ENCODE data around the gene CBX4. TPM values are rescaled to one million over a fixed set of nuclear protein-coding genes. Genes with fewer than 3 reads are reported as not detected.

The CBX4 gene
- total RNA-seq, 2 experiments from 2014 or later: 50.3 to 57.2 TPM

- CTCF ChIA-PET: interaction anchor here (2.2 to 10.5 kb wide), 3 partner anchors 9 to 35 kb away, joined by 5 to 94 read pairs (median 33); partner anchors contain the start of genes CBX4 and CBX8
- ATAC-seq (no peak), DNase-seq (no peak)
- Mint-ChIP-seq H3K27ac (no peak overlapping the region), H3K4me1 (ENCODE audit: low read depth) (peaks cover 52% of the 10 kb centered on the region), H3K36me3 (ENCODE audit: low read depth) (peaks cover 3% of the 10 kb centered on the region), H3K4me3 (no peak overlapping the region), H3K27me3 (ENCODE audit: low read depth) (peaks cover 75% of the 10 kb centered on the region), H3K9me3 (ENCODE audit: insufficient read depth) (no peaks in the 10 kb centered on the region)
- POLR2A ChIA-PET: no interaction called here
Measured at GRCh38 chr17:79806446-79806760, 32.8 kb downstream of the CBX4 start.

DNA sequence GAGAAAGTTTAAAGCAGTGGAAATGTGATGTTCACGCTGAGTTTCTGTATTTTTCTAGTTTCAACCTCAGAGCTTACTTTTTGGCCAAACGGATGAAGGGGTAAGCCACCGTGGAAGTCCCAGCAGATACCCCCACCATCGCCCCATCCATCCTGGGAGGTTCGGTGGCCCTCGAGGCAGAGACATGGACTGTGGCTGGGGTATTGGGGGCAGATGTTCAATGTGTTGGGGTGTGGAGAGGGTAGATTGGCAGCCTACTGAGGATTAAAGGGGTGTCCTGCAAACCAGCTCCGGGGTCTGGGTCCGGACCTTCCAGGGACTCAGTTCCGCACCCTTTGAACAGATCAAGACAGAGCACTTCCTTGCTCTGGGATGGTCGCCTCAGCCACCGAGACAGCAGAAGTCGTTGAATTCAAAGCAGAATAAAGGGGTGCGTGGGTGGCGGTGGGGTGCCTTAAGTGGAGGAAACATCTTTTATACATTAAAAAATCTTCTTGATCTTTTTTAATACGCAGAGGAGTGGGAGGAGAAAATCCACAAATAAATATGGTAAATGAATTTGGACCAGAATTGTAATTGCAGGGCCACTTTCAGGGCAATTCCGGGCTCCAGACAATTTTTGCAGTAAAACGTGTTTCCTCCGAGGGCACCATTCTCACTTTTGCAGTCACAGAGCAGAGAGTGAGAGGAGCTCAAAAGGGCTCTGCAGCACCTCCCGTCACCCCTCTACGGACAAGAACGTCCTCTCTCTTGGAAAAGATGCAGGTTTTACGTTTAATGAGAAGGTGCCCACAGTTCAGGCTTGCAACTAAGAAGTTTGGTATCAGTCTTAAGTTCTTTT is 34.2 kb downstream of the CBX4 start:
- peaks cover 3% of the 10 kb centered on the region for H3K36me3 Mint-ChIP-seq (ENCODE audit: low read depth)
- H3K9me3 Mint-ChIP-seq (ENCODE audit: insufficient read depth): no peaks in the 10 kb centered on the region
- no peak for DNase-seq
- H3K27me3 Mint-ChIP-seq (ENCODE audit: low read depth): peaks cover 76% of the 10 kb centered on the region
- peak overlapping the region; percentile 73 for H3K27ac Mint-ChIP-seq
- peaks cover 52% of the 10 kb centered on the region for H3K4me1 Mint-ChIP-seq (ENCODE audit: low read depth)
- ATAC-seq: no peak
- ChIA-PET POLR2A (interaction anchor here (0.6 to 2.8 kb wide), 4 partner anchors 8 to 35 kb away, joined by 3 to 13 read pairs (median 4); partner anchors contain the start of genes CBX4 and CBX8), CTCF (interaction anchor here (1.0 to 10.5 kb wide), 6 partner anchors 8 to 165 kb away, joined by 3 to 94 read pairs (median 7); partner anchors contain the start of genes CBX4 and CBX8)
- peak overlapping the region; percentile 63 for H3K4me3 Mint-ChIP-seq

GRCh38 chr17:79803997-79804855 is 35.0 kb downstream of the CBX4 start:
- H3K9me3 Mint-ChIP-seq (ENCODE audit: insufficient read depth): no peaks in the 10 kb centered on the region
- peak overlapping the region; percentile 73 for H3K27ac Mint-ChIP-seq
- H3K36me3 Mint-ChIP-seq (ENCODE audit: low read depth): peaks cover 6% of the 10 kb centered on the region
- ATAC-seq (peak; percentile 43), DNase-seq (peak; percentile 67)
- H3K4me3 Mint-ChIP-seq: peak overlapping the region; percentile 63
- H3K4me1 Mint-ChIP-seq (ENCODE audit: low read depth): peaks cover 56% of the 10 kb centered on the region
- ChIA-PET POLR2A (interaction anchor here (0.6 to 2.8 kb wide), 5 partner anchors 8 to 361 kb away, joined by 3 to 13 read pairs (median 4); partner anchors contain the start of gene CBX4), CTCF (interaction anchor here (1.0 to 10.5 kb wide), 6 partner anchors 8 to 166 kb away, joined by 3 to 94 read pairs (median 7); partner anchors contain the start of gene CBX4)
- H3K27me3 Mint-ChIP-seq (ENCODE audit: low read depth): peaks cover 80% of the 10 kb centered on the region

DNA sequence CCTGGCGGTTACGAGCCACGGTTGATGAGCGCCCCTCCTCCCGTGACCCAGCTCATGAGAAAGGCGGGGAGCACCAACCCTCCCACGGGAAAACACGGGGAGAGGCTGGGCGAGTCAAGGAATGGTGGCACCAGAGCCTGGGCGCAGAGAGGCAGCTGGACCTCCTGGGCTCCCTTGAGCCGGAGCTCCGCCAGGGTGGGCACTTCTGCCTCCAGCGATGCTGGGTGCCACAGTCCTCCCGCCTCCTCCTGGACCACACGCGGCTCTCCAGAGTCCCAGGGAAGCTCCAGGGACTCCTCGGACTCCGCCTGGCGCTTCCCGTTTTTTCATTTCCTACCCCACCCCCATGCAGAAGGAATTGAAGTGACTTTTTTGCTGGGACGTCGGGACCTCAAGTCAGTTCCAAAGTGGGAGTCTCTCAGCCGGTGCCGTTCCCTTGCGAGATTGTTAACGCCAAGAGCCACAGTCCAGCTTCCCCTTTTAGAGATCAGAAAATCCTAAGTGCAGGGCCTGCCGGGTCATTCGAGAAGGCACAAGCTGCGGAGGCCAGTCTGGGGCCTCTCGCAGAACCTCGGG is 35.7 kb downstream of the CBX4 start:
- ChIA-PET POLR2A (interaction anchor here (2.8 kb wide), 1 partner anchor 37 kb away, joined by 13 read pairs; the partner anchor contains the start of gene CBX4), CTCF (interaction anchor here (1.2 to 10.5 kb wide), 4 partner anchors 9 to 57 kb away, joined by 4 to 94 read pairs (median 21); partner anchors contain the start of gene CBX4)
- peaks cover 80% of the 10 kb centered on the region for H3K27me3 Mint-ChIP-seq (ENCODE audit: low read depth)
- peak overlapping the region; percentile 31 for H3K4me3 Mint-ChIP-seq
- H3K4me1 Mint-ChIP-seq (ENCODE audit: low read depth): peaks cover 55% of the 10 kb centered on the region
- ATAC-seq (no peak), DNase-seq (no peak)
- H3K27ac Mint-ChIP-seq: peak overlapping the region; percentile 39
- no peaks in the 10 kb centered on the region for H3K9me3 Mint-ChIP-seq (ENCODE audit: insufficient read depth)
- peaks cover 6% of the 10 kb centered on the region for H3K36me3 Mint-ChIP-seq (ENCODE audit: low read depth)

DNA sequence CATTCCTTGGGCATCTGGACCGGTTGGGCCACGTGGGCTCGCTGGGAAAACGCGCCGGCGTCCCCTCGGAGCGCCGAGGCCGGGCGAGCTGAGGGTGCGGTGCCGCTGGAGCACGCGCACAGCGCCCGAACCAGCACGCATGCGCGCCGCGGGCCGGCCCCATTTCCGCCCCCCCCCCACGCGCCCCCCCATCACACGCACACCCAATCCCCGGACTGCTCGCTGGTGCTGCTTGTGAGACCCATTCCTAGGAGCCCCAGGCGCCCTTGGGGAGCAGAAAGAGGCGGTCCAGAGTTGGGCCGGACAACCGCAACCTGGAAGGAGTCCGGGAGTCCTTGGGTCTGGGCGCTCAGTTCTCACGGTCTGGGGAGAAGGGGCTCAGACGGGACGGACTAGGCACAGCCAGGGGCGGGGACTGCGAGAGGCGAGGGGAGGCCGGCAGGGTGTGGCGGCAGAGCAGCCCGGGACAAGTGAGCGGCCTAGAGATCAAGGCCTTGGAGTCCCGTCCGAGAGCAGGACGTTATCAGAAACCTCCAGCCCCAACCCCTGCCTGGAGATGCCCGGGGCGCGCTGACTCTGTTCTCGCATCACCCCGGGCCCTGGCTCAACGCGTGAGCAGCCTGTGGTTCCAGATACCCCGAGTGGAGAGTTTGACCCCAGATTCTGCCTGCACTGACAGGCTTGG is 36.4 kb downstream of the CBX4 start:
- Mint-ChIP-seq H3K4me3 (no peak overlapping the region), H3K9me3 (ENCODE audit: insufficient read depth) (no peaks in the 10 kb centered on the region), H3K4me1 (ENCODE audit: low read depth) (peaks cover 57% of the 10 kb centered on the region), H3K27me3 (ENCODE audit: low read depth) (peaks cover 76% of the 10 kb centered on the region), H3K36me3 (ENCODE audit: low read depth) (peaks cover 6% of the 10 kb centered on the region), H3K27ac (no peak overlapping the region)
- DNase-seq (no peak), ATAC-seq (no peak)
- ChIA-PET POLR2A (interaction anchor here (2.8 kb wide), 1 partner anchor 37 kb away, joined by 13 read pairs; the partner anchor contains the start of gene CBX4), CTCF (interaction anchor here (1.2 to 10.5 kb wide), 3 partner anchors 10 to 39 kb away, joined by 4 to 94 read pairs (median 8); partner anchors contain the start of gene CBX4)

GRCh38 chr17:79802039-79802735 is 37.1 kb downstream of the CBX4 start:
- DNase-seq (no peak), ATAC-seq (no peak)
- H3K4me3 Mint-ChIP-seq: no peak overlapping the region
- H3K4me1 Mint-ChIP-seq (ENCODE audit: low read depth): peaks cover 57% of the 10 kb centered on the region
- H3K27ac Mint-ChIP-seq: no peak overlapping the region
- ChIA-PET CTCF (interaction anchor here (1.4 to 1.8 kb wide), 2 partner anchors 38 to 40 kb away, joined by 3 to 8 read pairs; partner anchors contain the start of gene CBX4), POLR2A (interaction anchor here (0.6 to 1.6 kb wide), 3 partner anchors 11 to 37 kb away, joined by 3 read pairs; no protein-coding TSS in a partner anchor)
- H3K36me3 Mint-ChIP-seq (ENCODE audit: low read depth): peaks cover 6% of the 10 kb centered on the region
- H3K27me3 Mint-ChIP-seq (ENCODE audit: low read depth): peaks cover 70% of the 10 kb centered on the region
- no peaks in the 10 kb centered on the region for H3K9me3 Mint-ChIP-seq (ENCODE audit: insufficient read depth)

DNA sequence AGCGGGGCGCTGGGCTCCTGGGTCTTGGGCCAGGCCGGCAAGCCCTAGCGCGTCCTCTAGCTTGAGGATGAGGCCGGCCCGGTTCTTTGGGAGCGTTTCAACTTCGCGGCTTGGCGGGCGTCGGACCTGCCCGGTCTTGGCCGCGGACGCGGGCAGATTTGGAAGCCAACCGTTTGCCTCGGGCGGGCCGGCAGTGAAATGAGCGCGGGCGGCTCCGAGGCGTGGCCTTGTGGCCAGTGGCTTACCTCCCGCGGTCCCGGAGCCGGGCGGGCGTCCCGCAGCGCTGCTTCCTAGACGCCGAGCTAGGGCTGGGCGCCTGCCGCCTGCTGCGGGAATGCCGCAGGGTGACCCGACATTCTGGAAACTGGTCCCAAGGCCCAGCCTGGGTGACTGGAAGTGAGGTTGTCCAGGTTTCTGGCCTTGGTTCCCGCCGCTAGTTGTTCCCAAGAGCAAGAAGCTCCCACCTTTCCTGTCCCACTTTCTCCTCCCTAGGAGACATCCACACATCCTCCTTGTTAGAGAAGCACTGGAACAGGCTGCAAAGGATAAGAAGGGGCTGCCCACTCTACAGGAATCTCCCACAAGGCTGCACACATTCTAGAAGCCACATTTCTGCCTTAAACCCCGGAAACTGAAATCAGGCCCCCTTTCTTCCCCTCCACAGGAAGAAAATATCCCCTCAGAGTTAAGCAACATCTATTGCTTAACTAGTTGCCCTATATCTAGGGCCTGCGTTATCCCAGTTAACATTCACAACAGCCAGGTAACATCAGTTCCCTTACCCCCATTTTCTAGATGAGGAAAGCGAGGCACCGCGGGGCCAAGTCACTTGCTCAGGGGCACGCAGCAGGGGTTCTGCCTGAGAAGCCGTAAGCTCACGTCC is 37.8 kb downstream of the CBX4 start:
- ATAC-seq: no peak
- Mint-ChIP-seq H3K27ac (no peak overlapping the region), H3K36me3 (ENCODE audit: low read depth) (peaks cover 6% of the 10 kb centered on the region), H3K27me3 (ENCODE audit: low read depth) (peaks cover 62% of the 10 kb centered on the region), H3K9me3 (ENCODE audit: insufficient read depth) (no peaks in the 10 kb centered on the region), H3K4me3 (no peak overlapping the region), H3K4me1 (ENCODE audit: low read depth) (peaks cover 56% of the 10 kb centered on the region)
- CTCF ChIA-PET: interaction anchor here (1.1 to 1.9 kb wide), 5 partner anchors 12 to 55 kb away, joined by 3 to 8 read pairs (median 4); partner anchors contain the start of gene CBX4
- POLR2A ChIA-PET: interaction anchor here (0.6 to 1.6 kb wide), 3 partner anchors 12 to 37 kb away, joined by 3 read pairs; no protein-coding TSS in a partner anchor
- DNase-seq: no peak

- Mint-ChIP-seq H3K27me3 (ENCODE audit: low read depth) (peaks cover 56% of the 10 kb centered on the region), H3K36me3 (ENCODE audit: low read depth) (peaks cover 11% of the 10 kb centered on the region), H3K4me3 (peak overlapping the region; percentile 32), H3K9me3 (ENCODE audit: insufficient read depth) (no peaks in the 10 kb centered on the region), H3K27ac (no peak overlapping the region), H3K4me1 (ENCODE audit: low read depth) (peaks cover 60% of the 10 kb centered on the region)
- DNase-seq: peak; percentile 63
- CTCF ChIA-PET: interaction anchor here (1.1 to 1.9 kb wide), 7 partner anchors 8 to 54 kb away, joined by 3 to 8 read pairs (median 3); partner anchors contain the start of gene CBX4
- POLR2A ChIA-PET: interaction anchor here (1.6 kb wide), 1 partner anchor 18 kb away, joined by 3 read pairs; no protein-coding TSS in a partner anchor
- ATAC-seq: no peak
Measured at GRCh38 chr17:79800325-79801155, 38.7 kb downstream of the CBX4 start.
